NCI-H1105 (cell line): Measurements from ENCODE around the gene RITA1.

ENCODE experiments used
- DNase-seq: peaks from one replicate; lab custom pipeline; 2025; lab: John Stamatoyannopoulos, UW

RITA1 gene

DNA sequence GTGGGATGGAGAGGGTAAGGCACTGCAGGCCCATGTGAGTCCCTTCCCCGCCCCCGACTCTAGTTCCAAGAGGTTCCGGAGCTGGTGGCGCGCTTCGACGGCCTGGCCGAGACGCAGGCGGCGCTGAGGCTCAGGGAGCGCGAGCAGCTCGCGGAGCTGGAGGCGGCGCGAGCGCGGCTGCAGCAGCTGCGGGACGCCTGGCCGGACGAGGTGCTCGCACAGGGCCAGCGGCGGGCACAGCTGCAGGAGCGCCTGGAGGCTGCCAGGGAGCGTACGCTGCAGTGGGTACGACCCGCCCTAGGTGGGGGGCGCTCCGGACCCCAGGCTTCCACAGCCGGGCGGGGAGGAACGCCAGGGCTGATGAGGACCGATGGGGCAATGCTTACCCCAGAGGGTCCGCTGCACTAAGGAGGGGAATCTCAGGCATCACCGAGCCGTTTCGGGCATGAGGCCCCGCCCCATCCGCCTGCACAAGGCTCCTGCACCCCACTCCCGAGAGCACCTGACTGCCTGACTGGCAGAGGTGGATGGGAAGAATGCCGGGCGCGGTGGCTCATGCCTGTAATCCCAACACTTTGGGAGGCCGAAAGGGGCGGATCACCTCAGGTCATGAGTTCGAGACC lies 31.1 kb upstream of the RITA1 start:
- DNase-seq, result peak; percentile 42

DNA sequence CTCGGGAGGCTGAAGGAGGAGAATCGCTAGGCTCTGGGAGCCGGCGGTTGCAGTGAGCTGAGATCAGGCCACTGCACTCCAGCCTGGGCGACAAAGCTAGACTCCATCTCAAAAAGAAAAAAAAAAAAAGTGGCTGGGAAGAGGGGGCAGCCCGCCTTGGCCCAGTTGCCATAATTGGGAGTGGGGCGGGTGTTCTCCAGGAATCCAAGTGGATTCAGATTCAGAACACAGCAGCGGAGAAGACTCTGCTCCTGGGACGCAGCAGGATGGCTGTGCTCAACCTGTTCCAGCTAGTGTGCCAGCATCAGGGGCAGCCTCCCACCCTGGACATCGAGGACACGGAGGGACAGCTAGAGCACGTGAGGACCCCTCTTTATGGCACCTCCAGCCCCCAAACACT lies 30.5 kb upstream of the RITA1 start:
- no peak for DNase-seq

DNA sequence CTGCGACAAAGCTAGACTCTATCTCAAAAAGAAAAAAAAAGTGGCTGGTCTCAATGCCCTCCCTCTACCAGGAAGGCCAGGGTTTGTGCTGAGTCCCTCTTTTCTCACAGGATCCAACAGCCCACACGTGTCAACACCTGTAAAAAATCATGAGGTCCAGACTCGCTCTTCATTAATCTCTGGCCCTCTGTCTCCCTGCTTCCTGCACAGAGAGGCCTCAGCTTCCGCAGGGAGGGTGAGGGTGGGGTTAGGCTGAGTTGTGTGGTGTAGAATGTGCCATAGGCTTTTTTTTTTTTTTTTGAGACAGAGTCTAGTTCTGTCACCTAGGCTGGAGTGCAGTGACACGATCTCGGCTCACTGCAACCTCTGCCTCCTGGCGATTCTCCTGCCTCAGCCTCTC lies 29.9 kb upstream of the RITA1 start:
- DNase-seq, result no peak

DNA sequence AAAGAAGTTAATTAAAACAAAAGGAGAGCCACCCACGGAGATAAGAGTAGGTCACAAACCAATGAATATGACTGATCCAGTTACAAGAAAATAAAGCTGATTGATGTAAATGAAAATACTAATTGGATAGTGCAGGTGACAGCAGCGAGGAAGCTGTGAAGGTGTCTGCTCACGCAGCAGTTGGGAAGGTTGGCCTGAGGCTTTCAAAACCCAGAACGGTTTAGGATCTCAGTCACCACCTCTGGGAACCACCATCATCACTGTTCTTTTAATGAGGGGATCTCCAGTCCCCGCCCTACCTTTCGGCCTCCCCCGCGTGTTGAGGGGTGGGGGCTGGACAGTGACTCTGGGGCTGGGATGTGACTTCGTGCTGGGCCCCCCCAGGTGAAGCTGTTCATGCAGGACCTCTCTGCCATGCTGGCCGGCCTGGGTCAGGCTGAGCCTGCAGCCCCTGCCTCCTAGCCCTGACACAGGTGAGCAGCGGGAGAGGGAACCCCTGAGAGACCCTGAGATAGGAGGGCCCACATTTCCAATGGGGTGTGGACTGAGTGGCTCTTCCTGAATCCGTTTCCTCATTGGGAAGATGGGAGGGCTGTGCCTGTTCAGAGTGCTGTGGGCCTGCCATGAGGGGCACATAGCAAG lies 28.2 kb upstream of the RITA1 start:
- no peak for DNase-seq

DNA sequence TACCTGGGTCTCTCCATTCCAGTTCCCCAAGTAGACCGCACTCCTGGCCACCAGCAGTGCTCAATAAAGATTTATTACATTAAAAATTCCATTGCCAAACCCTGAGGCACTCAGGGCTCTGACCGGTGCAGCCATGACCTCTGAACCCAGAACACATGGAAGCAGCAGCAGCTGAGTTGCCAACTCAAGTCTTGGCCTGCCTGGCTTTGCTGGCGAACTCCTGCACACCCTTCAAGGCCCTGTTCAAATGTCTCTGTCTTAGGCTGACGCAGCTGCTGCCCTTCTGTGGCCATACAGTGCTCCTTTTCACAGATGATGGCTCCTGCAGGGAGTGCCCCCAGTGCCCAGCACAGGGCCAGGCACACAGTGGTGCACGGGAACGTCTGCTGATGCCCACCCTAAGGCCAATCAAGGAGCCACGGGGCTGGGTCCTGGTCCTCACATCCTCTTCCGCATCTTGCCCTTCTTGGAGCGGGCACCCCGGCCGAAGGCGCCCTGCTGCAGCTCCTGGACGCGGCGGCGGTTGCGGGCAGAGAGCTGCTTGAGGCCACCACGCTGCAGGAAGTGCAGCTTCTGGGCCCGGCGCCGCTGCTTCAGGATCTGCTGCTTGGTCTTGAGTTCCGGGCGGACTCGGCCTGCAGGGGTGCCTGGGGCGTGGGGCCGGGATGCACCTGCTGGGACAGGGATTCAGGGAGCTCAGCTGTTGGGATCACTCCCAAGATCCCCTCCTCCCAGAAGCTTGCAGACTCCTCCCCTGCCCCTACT lies 26.9 kb upstream of the RITA1 start:
- no peak for DNase-seq

DNA sequence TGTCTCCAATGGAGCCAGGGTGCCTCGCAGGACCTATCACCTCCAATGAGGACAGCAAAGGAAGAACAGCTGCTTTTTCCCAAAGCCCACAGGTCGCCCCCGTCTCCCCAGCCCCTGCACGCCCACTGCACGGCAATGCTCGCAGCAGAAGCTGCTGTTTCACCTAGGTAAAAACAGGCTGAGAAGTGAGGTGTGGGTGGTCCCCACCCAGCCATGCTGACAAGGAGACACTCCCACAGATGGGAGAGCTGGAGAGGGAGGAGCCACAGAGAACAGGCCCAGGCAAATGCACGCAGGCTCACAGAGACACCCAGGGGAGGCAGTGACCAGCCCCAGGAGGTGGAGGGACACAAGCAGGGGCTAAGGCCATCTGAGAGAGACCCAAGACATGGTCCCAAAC lies 25.6 kb upstream of the RITA1 start:
- no peak for DNase-seq

DNA sequence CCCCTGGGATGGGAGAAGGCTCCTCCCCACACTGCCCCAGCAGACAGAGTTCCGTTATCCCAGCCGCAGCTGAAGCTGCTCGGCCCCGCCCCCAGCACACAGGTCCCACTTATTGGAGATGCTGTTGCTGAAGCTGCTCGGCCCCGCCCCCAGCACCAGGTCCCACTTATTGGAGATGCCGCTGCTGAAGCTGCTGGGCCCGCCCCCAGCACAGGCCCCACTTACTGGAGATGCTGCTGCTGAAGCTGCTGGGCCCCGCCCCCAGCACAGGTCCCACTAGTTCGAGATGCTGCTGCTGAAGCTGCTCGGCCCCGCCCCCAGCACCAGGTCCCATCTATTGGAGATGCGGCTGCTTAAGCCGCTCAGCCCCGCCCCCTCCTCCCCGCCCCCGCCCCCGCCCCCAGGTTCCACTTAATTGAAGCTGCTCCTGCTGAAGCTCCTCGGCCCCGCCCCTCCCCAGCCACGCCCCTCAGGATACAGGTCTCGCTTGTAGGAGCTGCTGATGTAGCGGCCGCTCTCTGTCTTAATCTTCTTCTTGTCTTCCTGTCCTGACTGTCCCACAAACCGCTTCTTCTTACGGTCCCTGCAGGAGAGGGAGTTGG lies 24.0 kb upstream of the RITA1 start:
- DNase-seq, result peak; percentile 18

DNA sequence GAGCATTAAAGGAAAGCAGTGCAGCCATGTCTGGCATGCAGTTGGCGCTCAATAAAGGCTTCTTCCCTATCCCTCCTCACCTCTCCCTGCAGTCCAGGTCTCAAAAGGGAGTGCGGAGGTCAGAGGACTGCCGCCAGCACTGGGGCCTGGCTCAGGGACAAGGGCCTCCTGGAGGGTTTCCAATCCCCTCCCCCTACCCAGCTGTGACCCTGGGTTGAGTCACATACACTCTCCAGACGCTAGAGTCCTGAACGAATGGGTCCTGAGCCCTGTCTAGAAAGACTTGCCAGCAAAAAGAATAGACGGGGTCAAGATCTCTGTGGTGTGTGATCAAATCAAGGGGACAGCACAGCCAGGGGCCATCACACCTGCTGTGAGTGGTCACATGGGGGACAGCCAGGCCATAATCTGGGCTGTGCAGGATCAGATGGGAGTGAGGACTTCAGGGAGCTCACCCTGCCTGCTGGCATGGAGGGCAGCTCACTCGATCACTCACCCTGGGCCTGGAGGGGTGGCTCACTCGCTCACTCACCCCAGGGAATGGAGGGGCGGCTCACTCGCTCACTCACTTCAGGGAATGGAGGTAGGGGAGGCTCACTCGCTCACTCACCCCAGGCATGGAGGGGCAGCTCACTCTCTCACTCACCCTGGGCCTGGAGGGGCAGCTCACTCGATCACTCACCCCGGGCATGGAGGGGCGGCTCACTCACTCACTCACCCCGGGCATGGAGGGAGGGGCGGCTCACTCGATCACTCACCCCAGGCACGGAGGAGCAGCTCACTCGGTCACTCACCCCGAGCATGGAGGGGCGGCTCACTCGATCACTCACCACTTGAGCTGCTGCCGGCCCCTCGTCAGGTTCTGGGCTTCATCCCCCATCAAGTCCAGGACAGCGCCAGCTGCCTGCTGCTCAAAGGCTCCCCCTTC lies 23.2 kb upstream of the RITA1 start:
- no peak for DNase-seq

DNA sequence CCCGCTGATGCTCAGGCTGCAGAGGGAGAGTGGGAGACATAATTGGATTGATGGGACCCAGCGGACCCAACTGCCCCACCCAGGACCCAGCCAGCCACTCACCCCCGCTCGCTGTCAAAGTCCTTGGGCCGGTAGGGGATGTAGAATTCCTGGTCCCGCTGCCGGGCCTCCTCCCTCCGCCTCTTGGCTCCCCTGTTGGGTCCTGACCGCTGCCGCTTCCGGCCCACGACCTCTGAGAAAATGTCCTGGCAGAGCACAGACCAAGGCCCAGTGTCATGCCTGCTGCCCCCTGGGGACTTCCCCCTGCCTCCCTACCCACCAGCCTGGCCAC lies 22.5 kb upstream of the RITA1 start:
- no peak for DNase-seq

DNA sequence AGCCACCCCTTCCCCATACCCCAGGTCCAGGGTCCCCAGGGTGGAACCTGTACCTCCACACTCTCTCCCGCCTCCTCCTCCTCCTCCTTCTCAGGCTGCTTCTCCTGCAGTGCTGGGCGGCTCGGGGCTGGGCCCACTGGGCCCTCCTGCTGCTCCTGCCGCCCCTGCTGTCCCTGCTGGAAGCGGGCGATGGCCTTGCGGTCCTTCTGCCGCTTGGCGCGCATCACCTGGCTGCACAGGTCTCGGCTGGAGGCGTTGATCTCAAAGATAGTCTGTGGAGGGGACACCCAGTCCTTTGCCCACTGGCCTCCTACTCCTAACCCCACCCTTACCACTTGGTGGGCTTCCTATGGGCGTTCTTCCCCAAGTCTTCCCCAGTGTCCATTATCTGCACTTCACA lies 21.5 kb upstream of the RITA1 start:
- no peak for DNase-seq

DNA sequence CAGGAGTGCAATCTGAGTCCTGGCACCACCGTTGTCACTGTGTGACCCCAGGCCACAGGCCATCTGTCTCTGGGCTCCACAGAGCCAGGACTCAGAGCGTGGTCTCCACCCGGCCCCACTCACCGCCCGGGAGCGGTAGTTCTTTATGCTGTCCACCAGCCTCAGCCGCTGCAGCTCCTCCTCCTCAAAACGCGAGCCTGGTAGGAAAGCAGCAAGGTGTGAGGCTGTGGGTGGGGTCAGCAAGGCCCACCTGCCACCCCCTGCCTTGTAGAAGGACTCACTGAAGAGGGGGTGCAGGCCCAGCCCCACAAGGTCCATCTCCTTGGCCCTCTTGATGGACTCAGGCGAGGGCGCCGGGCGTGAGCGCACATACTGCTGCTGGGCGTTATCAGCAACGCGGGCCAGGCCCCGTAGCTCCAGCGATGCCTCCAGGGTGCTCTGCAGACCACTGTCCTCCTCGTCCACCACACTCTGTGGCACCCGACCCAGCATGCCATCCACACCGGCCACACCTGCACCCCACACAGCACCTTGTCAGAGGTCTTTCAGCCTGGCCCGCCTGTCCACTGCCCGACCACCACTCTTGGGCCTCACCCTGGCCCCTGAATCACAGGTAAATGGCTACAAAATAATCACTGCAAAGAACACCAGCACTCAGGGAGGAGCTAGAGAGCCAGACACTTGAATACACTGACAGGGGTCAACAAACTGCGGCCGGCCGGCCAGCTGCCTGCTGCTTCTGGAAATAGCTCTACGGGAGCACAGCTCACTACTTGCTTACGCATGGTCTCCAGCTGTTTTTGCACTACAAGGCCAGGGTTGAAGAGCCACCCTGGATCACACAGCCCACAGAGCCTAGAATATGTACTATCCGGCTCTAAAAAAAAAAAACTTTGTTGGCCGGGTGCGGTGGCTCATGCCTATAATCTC lies 19.7 kb upstream of the RITA1 start:
- DNase-seq, result no peak

DNA sequence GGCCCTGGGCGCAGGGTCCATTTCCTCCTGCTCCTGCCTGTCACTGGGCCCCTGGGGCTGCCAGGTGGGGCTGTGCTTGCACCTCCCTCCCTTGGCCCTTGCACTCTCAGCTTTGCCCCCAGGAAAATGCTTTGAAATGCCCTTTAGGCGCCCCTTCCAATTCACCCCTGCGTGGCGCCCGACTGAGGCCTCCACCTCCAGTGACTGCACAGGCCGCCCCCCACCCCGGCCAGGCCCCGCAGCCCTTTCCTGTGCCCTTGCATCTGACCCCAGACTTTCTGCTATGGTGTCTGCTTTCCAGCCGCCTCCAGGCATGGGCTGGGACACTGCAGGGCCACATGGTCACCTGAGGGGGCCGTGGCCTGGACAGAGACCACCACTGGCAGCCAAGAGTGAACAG lies 17.7 kb upstream of the RITA1 start:
- no peak for DNase-seq

DNA sequence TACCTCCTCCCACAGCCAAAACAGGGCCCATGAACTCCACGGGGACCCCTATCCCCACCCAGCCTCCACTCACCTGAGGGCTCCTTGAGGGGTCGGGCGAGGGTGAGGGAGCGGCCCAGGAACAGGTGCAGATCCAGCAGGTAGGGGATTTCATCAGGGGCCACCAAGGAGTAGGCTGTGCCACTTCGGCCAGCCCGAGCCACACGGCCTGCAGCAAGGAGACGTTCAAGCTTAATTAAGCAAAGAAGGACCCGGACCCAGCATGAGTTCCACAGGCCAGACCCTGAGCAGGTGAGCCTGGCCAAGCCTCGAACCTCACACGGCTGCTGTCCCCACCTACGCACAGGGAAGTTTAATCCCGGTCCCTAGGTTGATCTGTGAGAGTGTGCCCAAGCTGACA lies 15.8 kb upstream of the RITA1 start:
- no peak for DNase-seq

DNA sequence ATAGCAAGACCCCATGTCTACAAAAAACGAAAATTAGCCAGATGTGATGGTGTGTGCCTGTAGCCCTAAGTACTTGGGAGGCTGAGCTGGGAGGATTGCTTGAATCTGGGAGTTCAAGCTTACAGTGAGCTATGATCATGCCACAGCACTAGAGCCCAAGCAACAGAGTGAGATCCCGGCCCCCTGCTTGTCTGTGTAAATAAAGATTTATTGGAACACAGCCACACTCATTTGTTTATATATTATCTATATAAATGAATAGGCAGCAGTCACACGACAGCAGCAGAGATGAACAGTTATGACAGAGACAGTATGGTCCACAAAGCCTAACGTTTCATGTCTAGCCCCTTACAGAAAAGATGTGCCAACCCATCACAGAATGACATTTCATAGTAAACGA lies 15.1 kb upstream of the RITA1 start:
- no peak for DNase-seq

DNA sequence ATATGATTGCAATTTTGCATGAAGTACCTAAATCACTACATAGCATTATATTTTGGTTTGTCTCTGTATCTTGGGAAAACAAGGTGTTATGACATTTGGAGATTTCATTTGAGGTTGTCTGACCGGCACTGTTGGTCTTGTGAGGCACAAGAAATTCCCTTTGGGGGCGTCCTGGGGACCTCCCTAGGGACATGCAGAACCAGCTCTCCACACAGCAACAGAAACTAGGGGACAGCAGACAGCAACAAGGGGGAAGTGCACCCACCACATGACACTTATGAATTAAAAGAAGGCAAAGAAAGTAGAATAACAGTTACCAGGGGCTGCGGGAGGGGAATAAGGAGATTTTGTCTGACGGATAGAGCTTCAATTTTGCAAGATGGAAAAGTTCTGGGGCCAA lies 14.6 kb upstream of the RITA1 start:
- DNase-seq, result no peak

DNA sequence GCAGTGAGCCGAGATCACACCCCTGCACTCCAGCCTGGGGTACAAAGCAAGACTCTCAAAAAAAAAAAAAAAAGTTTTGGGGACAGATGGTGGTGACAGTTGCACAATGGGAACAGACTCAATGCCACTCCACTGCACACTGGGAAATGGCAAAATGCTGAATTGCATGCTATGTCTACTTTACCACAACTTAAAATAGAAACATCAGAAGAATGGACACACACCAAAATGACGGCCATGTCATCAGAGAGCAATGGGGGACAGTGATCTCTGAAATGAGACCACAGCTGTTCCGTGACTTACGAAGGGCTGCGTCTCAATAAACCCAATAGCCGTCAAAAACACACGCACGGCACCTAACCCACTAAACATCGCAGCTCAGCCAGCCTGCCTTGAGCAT lies 14.0 kb upstream of the RITA1 start:
- no peak for DNase-seq

DNA sequence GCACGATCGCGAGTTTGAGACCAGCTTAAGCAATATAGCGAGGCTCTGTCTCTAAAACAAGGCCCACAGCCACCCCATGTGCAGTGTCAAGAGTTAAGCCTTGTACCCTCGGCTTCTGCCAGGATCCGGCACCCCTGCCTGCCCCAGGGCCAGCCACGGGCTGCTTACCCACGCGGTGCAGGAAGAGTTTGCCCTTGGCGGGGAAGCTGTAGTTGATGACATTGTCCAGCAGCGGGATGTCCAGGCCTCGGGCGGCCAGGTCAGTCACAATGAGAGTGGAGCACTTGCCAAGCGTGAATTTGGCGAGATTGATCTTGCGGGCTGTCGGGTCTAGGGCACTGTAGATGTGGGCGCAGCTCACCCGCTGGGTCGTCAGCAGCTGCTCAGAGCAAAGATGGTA lies 13.3 kb upstream of the RITA1 start:
- DNase-seq, result no peak

DNA sequence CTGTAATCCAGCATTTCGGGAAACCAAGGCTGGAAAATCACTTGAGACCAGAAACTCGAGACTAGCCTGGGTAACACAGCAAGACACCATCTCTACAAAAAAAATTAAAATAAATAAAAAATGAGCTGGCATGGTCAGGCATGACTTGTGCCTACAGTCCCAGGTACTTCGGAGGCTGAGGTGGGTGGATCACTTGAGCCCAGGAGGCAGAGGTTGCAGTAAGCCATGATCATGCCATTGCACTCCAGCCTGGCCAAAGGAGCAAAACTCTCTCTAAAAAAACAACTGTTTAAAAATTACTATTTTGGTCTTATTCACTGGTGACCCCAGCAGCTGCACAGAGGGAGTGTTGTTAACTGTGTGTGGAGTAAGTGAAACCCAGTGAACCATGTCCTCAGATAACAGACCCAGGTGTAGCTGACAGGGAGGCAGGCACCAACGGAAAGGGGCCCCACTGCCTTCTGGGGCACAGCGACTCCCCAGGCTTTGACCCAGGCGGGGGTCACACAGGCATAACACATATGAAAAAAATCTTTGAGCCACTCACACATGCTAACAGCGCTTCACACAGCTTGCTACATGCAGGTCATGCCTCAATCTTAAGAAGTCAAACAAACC lies 12.3 kb upstream of the RITA1 start:
- DNase-seq, result no peak

DNA sequence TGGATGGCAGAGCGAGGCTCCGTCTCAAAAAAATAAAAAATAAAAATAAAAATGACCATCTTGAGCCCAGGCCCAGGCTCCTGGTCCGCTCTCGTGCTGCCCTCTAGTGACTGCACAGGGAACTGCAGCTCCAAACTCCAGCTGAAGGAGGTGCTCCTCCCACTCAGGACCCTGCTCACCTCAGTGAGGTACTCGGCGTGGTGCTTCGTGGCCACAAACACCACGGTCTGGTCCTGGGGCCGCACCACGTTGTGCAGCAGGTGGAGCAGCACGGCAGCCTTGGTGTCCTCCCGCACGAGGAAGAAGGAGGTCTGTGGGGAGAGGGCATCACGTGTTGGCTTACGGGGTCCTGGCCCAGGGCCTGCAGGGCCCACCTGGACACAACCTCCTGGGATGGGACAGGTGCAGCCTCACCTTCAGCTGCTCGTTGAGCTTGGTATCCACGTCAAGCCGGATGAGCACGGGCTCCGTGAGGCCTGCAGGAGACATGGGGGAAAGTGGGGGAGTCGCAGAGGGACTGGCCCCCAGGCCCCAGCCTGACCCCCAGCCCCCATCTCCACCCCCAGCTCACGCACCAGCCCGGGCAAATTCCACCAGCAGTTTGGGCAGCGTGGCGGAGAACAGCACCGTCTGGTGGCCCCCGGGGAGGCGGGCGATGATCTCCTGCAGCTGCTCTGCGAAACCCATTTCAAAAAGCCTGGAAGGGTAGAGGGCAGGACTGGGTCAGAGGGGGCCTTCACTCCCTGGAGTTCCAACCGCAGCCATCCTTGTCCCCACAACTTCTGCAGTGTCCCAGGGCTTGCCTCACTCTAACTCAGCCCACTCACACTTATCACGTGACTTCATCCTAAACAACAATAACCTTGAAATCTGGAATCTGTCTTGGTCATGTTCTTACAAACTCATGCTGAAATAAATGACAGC lies 10.8 kb upstream of the RITA1 start:
- DNase-seq, result peak; percentile 35

DNA sequence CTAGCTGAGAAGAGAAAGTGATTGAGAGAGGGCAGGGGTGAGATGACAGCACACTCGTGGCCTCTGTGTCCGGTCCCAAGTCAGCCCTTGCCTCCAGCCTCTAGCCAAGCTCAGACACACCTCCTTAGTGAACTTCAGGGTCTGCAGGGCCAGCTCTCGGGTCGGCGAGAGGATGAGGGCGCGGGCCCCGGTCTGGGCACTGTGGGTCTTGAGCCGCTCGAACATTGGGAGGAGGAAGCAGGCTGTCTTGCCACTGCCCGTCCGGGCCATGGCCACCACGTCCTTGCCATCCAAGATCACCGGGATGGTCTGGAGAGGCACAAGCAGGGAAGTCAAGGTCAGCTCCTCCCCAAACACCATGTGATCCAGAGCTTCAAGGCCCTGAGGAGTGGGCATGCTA lies 6.5 kb upstream of the RITA1 start:
- DNase-seq, result no peak
